ENCODE measurements around the gene ZNF577. TPM values are rescaled to one million over a fixed set of nuclear protein-coding genes. Genes with fewer than 3 reads are reported as not detected.
A peak's percentile ranks its signal among the peaks of the same experiment; 100 is the strongest.

Gene ZNF577
- total and polyA plus RNA-seq, 2 of the 13 experiments (the other 11 are each of a cell fraction or from before 2014, with no cell fraction given), result 5.7 to 7.6 TPM

GRCh38 chr19:51926784-51927741 is 39.3 kb upstream of the ZNF577 start, which contains the start of gene ZNF613 (continued):
- TF ChIP-seq NFIC (IDR thresholded peaks at IDR 0.05; ENCODE audit: low read length) (0 out of 2 replicates have a peak, but pooled peaks have one; percentile 29), MTF2 (CRISPR knock-in tag; IDR thresholded peaks at IDR 0.05; ENCODE audit: borderline replicate concordance) (no peak), NR2C2 (CRISPR knock-in tag; IDR thresholded peaks at IDR 0.05; ENCODE audit: borderline replicate concordance) (peak; percentile 88), ZC3H4 (CRISPR knock-in tag; IDR thresholded peaks at IDR 0.05; ENCODE audit: borderline replicate concordance) (no peak), GLMP (CRISPR knock-in tag; IDR thresholded peaks at IDR 0.05; ENCODE audit: borderline replicate concordance) (no peak), FOXK1 (CRISPR knock-in tag; IDR thresholded peaks at IDR 0.05; ENCODE audit: borderline replicate concordance, low read depth) (peak; percentile 47; the same call in 1 of the 2 replicates), ZNF883 (CRISPR knock-in tag; IDR thresholded peaks at IDR 0.05; ENCODE audit: not compliant biosample characterization) (no peak), AKNA (CRISPR knock-in tag; IDR thresholded peaks at IDR 0.05; ENCODE audit: borderline replicate concordance) (no peak), CEBPB (IDR thresholded peaks at IDR 0.05; ENCODE audit: borderline replicate concordance, low read depth, low read length) (no peak), ZNF740 (CRISPR knock-in tag; IDR thresholded peaks at IDR 0.05) (no peak), NONO (IDR thresholded peaks at IDR 0.05) (no peak), NONO (CRISPR knock-in tag; conservative IDR thresholded peaks at IDR 0.05) (peak; percentile 84), ELF3 (CRISPR knock-in tag; IDR thresholded peaks at IDR 0.05) (peak; percentile 32; the same call in 1 of the 2 replicates), MTA3 (CRISPR knock-in tag; IDR thresholded peaks at IDR 0.05) (no peak), PAXIP1 (CRISPR knock-in tag; conservative IDR thresholded peaks at IDR 0.05) (peak; percentile 22; the same call in 1 of the 2 replicates), ZNF264 (CRISPR knock-in tag; IDR thresholded peaks at IDR 0.05) (peak; percentile 18; the same call in 1 of the 2 replicates), ZFX (CRISPR knock-in tag; IDR thresholded peaks at IDR 0.05; ENCODE audit: low read depth) (peak; percentile 71), SNAPC2 (CRISPR knock-in tag; IDR thresholded peaks at IDR 0.05) (peak; percentile 42; the same call in 1 of the 2 replicates)
